Subcutaneous abdominal adipose tissue (tissue), 5 donors: ENCODE measurements around the gene PRR29.
"Not testable (repeated sequence)": the region's sequence is repeated elsewhere in the genome, so short reads cannot be mapped to it uniquely, and the experiment has no call there.

Experiments used
- H3K27ac ChIP-seq: one replicate; pipeline ENCODE4 v1.7.0; 2013; ENCODE audit warnings: low read depth, mild to moderate bottlenecking, inconsistent platforms, low read length, moderate library complexity
- H3K27me3 ChIP-seq, 5 donors: one replicate each; pipeline ENCODE4 v1.7.0; 2013; ENCODE audit warnings: low read length in 5 of 5, inconsistent platforms in 1 of 5; ENCODE audit not compliant: control insufficient read depth in 5 of 5, insufficient read depth in 4 of 5
- H3K36me3 ChIP-seq, 5 donors: one replicate each; pipeline ENCODE4 v1.7.0; 2013; ENCODE audit warnings: low read length in 5 of 5; ENCODE audit not compliant: control insufficient read depth in 5 of 5, insufficient read depth in 5 of 5
- H3K4me1 ChIP-seq, 5 donors: one replicate each; pipeline ENCODE4 v1.7.0; 2013; ENCODE audit warnings: low read length in 5 of 5, mild to moderate bottlenecking in 3 of 5, moderate library complexity in 1 of 5; ENCODE audit not compliant: control insufficient read depth in 5 of 5, insufficient read depth in 5 of 5
- H3K4me3 ChIP-seq, 5 donors: one replicate each; pipeline ENCODE4 v1.7.0; 2013; ENCODE audit warnings: low read length in 5 of 5, low read depth in 1 of 5
- H3K9ac ChIP-seq, 5 donors: one replicate each; pipeline ENCODE4 v1.7.0; 2013; ENCODE audit warnings: low read length in 5 of 5, mild to moderate bottlenecking in 4 of 5, moderate library complexity in 3 of 5
- H3K9me3 ChIP-seq, 5 donors: one replicate each; pipeline ENCODE4 v1.7.0; 2013; ENCODE audit warnings: low read length in 5 of 5; ENCODE audit not compliant: control insufficient read depth in 5 of 5
- donor health status: healthy.
- donor health status: healthy.
- donor health status: healthy.
- donor health status: healthy.
- donor health status: healthy.

Gene PRR29

DNA sequence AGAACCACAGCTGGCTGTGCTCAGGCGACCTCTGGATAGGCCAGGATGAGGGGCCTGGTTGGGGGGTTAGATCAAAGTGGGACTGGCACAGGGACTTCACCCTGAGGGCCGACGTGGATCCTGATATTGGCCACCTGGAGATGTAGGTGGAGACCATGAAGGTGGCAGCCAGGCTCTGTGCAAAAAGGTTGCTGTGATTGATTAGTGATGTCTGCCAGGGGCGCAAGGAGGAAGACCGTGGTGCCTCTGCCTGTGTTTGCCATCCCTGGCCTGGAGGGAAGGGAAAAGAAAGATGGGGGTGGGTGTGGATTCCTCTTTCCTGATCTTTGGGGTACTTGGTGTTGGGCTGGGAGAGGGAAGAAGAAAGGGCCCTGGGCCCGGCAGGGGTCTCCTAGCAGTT is 24.9 kb upstream of the PRR29 start:
- H3K27me3 ChIP-seq: peaks cover 0 to 15% (median 6%) of the 10 kb centered on the region in 5 donors
- H3K9ac ChIP-seq: no peak overlapping the region
- H3K4me3 ChIP-seq: no peak overlapping the region
- no peak overlapping the region for H3K27ac ChIP-seq
- H3K4me1 ChIP-seq: peaks cover 0 to 48% (median 7%) of the 10 kb centered on the region in 5 donors
- no peaks in the 10 kb centered on the region for H3K36me3 ChIP-seq
- no peaks in the 10 kb centered on the region for H3K9me3 ChIP-seq

DNA sequence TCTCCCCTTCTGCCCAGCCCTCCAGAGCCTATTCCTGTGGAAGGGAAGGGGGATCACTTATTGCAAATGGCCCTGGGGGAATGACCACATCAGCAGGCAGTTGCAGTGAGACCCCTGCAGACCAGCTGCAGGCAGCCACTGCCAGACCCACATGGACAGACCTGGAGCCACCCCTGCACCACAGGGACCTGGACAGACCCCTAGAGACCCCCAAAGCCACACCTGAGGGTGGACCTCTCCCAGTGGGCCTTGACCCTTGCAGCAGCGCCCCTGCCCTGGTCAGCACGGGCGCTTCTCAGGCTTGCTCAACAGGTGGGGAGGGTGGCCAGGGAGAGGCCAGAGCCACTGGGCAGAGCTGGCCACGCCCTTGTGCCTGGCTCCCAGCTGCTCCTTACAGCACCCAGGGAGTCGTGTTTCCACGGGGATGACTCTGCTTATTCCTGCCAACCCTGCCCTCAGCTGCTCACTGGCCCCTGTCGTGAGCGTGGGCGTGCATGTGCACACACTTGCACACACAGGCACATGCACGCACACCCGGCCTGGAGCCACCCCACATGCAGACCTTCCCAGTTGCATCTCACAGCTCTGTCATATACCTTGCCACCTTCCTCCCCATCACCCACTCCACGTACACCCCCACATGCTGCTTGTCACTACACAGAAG is 24.1 kb upstream of the PRR29 start:
- no peak overlapping the region for H3K27ac ChIP-seq
- H3K36me3 ChIP-seq: no peaks in the 10 kb centered on the region
- H3K4me3 ChIP-seq: no peak overlapping the region
- H3K27me3 ChIP-seq: peaks cover 0 to 15% (median 6%) of the 10 kb centered on the region in 5 donors
- H3K9ac ChIP-seq: no peak overlapping the region
- H3K9me3 ChIP-seq: no peaks in the 10 kb centered on the region
- peaks cover 0 to 56% (median 7%) of the 10 kb centered on the region in 5 donors for H3K4me1 ChIP-seq

DNA sequence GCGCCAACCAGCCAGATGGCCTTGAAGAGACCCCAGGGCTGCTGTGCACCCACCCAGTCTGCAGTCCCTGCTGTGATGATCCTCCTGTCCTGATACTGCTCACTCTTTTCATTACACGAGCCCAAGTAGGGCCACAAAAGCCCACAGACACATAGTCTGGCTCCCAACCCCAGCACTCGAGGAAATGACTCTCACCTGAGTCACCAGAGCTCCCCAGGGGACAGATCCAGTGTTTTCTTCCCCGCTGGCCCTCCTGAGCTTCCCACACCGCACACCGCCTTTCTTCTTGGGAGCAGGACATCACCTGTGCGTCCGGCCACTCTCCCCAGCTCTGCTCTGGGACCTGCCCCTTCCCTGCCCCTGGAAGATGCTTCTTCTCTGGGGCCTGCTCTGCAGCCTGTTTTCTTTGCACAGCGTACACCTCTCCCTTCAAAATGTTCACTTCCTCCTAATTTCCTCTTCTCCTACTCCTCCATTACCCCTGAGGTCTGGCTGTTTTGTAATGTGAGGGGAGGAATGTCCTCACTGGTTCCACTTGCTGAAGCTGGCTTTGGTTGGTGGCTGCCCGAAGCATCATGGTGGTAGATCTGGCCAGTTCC is 23.5 kb upstream of the PRR29 start:
- Histone ChIP-seq H3K4me1 (peaks cover 0 to 62% (median 7%) of the 10 kb centered on the region in 5 donors), H3K27ac (no peak overlapping the region), H3K9ac (no peak overlapping the region), H3K4me3 (no peak overlapping the region), H3K36me3 (no peaks in the 10 kb centered on the region), H3K9me3 (no peaks in the 10 kb centered on the region), H3K27me3 (peaks cover 0 to 15% (median 6%) of the 10 kb centered on the region in 5 donors)

DNA sequence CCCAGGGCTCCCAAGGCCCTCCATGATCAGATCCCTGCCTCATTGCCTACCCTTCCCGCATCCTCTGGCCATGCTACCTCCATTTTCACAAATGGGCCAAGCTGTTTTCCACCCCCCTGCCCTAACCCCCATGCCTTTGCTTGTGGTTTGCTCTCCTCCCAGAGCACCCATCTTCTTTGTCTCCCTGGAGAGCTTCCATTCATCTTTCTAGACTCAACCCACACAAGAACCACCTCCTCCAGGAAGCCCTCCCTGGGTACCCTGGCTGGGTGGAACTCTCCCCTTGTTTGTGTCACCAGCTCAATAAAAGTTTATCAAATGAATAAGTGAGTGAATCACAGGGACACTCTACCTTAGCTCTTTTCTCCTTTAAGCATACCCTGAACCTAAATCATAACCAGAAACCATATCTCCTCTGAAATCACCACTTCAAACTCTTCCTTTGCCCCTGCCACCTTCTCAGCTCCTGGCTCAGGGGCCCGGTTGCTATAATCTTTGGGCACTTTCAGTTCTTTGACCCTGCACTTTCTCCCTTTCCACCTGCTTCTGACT is 22.5 kb upstream of the PRR29 start:
- peaks cover 0 to 15% (median 6%) of the 10 kb centered on the region in 5 donors for H3K27me3 ChIP-seq
- H3K4me3 ChIP-seq: no peak overlapping the region
- no peaks in the 10 kb centered on the region for H3K9me3 ChIP-seq
- no peak overlapping the region for H3K9ac ChIP-seq
- peaks cover 0 to 64% (median 11%) of the 10 kb centered on the region in 5 donors for H3K4me1 ChIP-seq
- no peak overlapping the region for H3K27ac ChIP-seq
- no peaks in the 10 kb centered on the region for H3K36me3 ChIP-seq

DNA sequence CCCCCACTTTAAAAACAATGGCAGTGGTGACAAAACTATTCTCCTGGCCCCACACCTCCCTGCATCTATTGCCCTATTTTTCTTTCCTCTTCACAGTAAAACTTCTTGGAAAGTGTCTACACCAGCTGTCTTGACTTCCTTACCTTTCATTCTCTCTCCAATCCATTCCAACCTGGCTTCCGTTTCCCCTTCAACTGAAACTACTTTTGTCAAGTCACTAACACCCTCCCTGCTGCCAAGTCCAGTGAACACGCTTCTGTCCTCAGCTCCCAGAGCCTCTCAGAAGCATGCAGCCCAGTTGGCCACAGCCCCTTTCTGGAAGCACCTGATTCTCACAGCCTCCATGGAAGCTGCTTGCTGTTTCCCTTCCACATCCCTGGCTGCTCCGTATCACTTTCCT is 21.4 kb upstream of the PRR29 start:
- Histone ChIP-seq H3K36me3 (no peaks in the 10 kb centered on the region), H3K9ac (no peak overlapping the region), H3K9me3 (peaks cover 0 to 2% (median 0%) of the 10 kb centered on the region in 5 donors), H3K4me1 (peaks cover 0 to 71% (median 14%) of the 10 kb centered on the region in 5 donors), H3K27ac (no peak overlapping the region), H3K4me3 (no peak overlapping the region), H3K27me3 (peaks cover 0 to 15% (median 6%) of the 10 kb centered on the region in 5 donors)

DNA sequence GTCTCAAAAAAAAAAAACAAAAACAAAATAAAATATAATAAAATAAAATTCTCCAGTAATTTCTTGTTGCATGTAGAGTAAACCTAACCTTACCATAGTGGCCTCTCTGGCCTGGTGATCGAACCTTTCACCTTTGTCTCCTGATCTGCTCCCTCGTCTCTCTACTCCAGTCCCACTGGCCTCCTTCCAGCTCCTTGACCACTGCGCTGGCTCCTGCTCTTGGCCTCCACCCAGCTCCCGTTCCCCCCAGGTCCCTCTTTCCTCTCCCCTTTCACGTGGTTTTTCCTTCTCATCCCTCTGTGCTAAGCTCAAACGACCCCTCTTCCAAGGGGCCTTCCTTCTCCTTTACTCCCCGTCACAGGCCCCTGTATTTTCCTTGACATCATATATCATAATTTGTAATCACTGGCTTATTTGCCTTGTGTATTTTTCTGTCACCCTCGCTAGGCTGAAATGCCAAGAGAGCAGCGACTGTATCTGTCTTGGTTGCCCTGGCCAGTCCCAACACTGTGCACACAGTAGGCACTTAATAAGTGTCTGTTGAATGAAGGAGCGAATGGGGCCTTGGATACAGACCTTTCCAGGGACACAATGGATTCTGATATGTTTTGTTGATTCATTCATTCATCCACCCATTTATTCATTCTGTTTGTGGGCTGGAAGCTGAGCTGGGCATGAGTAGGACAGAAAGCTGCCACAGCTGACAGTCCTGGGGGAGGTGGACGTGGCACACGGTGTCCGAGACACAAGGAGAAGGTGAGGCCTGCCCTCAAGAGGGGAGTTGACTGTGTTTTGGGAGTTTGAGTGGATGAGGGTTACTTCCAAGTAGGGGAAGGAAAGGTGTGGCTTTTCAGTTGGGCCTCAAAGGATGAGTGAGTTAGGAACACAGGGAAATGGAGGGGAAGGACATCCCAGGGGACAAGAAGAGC is 19.6 kb upstream of the PRR29 start:
- peaks cover 0 to 5% (median 0%) of the 10 kb centered on the region in 5 donors for H3K9me3 ChIP-seq
- H3K27ac ChIP-seq: peak overlapping the region; percentile 37
- no peak overlapping the region for H3K4me3 ChIP-seq
- H3K4me1 ChIP-seq: peaks cover 0 to 81% (median 22%) of the 10 kb centered on the region in 5 donors
- H3K9ac ChIP-seq: no peak overlapping the region
- peaks cover 0 to 15% (median 6%) of the 10 kb centered on the region in 5 donors for H3K27me3 ChIP-seq
- no peaks in the 10 kb centered on the region for H3K36me3 ChIP-seq

DNA sequence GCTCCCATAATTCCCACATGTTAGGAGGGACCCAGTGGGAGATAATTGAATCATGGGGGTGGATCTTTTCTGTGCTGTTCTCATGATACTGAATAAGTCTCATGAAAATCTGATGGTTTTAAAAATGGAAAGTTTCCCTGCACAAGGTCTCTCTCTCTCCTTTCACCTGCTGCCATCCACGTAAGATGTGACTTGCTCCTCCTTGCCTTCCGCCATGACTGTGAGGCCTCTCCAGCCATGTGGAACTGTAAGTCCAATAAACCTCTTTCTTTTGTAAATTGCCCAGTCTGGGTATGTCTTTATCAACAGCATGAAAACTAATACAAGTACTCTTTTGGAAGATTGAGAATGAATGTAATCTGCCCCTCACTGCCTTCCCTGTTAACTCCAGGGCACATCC is 15.5 kb upstream of the PRR29 start:
- H3K9me3 ChIP-seq, H3K27me3 ChIP-seq, H3K36me3 ChIP-seq: not testable (repeated sequence)
- Histone ChIP-seq H3K4me3 (peak overlapping the region in 1 of 5 donors; percentile 6), H3K4me1 (peaks cover 8 to 84% (median 51%) of the 10 kb centered on the region in 5 donors), H3K27ac (peak overlapping the region; percentile 84), H3K9ac (peak overlapping the region in 1 of 5 donors; percentile 43)

DNA sequence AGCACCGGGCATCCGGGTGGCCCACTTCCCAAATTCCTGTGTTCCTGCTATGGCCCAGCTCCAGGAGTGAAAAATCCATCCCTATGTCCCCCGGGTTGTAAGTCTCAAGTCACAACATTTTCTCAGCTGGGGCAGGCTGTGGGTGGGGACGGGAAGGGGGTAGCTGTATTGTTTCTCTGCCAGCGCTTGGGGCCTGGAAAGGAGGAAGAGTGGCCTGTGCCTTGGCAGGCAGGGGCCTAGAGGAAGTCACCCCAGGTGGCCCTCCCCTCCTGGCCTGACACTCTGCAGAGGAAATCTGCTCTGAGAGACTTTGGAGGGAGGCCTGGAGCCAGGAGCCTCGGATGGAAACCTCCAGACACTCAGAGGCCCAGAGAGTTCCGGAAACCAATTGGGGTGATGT is 14.8 kb upstream of the PRR29 start:
- no peaks in the 10 kb centered on the region for H3K36me3 ChIP-seq
- H3K27me3 ChIP-seq: peaks cover 0 to 2% (median 0%) of the 10 kb centered on the region in 5 donors
- H3K9me3 ChIP-seq: peaks cover 0 to 5% (median 0%) of the 10 kb centered on the region in 5 donors
- peak overlapping the region; percentile 84 for H3K27ac ChIP-seq
- H3K4me3 ChIP-seq: peak overlapping the region in 1 of 5 donors; percentile 6
- peaks cover 8 to 86% (median 56%) of the 10 kb centered on the region in 5 donors for H3K4me1 ChIP-seq
- peak overlapping the region in 1 of 5 donors; percentile 43 for H3K9ac ChIP-seq

DNA sequence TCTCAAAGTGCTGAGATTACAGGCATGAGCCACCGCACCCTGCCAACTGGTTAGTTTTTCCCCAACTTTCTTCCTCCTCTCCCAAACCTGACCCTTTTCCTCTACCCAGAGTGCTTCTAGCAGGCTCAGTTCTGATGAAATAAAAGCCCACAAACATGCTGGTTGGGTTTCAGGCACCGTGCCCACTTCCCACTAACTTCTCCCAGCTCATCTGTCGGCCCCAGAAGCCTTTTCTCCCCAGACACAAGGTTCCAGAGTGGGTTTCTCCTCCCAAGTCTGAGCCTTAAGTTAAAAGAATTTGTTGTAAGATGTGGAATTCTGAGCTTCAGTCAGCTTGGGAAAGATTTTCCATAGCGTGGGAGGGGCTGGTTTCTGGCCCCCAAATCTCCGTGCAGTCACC is 13.9 kb upstream of the PRR29 start:
- no peak overlapping the region for H3K4me3 ChIP-seq
- H3K4me1 ChIP-seq: peaks cover 8 to 85% (median 59%) of the 10 kb centered on the region in 5 donors
- H3K9ac ChIP-seq: peak overlapping the region in 1 of 5 donors; percentile 46
- H3K27me3 ChIP-seq: peaks cover 0 to 2% (median 0%) of the 10 kb centered on the region in 5 donors
- H3K27ac ChIP-seq: peak overlapping the region; percentile 84
- H3K9me3 ChIP-seq: peaks cover 0 to 5% (median 0%) of the 10 kb centered on the region in 5 donors
- no peaks in the 10 kb centered on the region for H3K36me3 ChIP-seq
